ENCODE measurements around the gene COMMD7.

COMMD7 gene

GRCh38 chr20:32672982-32673851 lies 70.0 kb downstream of the COMMD7 start:
- DNase-seq = no peak

- DNase-seq = no peak
Observed at GRCh38 chr20:32672394-32672981, 70.8 kb downstream of the COMMD7 start.

GRCh38 chr20:32670773-32671455 lies 72.4 kb downstream of the COMMD7 start:
- DNase-seq = no peak

- no peak for DNase-seq
Observed at GRCh38 chr20:32667027-32667426, 76.2 kb downstream of the COMMD7 start.

DNA sequence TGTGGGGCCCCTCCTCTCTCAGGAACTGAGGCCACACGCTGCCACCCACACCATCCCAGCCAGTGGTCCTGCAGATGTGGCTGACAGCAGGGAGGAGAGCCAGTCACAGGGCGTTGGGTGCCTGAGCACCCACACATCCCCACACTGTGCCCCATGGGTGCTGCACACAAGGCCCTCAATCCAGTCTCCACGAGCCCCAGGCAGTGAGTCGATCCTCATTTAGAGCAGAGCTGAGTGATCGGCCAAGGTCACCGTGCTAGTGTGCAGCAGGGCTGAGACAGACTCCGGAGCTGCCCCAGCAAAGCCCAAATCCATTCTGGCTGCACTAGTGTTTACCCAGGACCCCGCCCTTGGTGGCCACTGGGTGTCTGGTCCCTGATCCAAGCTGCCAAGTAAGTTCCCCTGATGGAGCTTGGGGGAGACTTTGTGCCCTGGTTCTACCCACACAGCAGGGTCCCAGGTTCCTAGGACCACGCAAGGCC lies 78.5 kb downstream of the COMMD7 start:
- DNase-seq = no peak

GRCh38 chr20:32664012-32664677 lies 79.1 kb downstream of the COMMD7 start:
- DNase-seq = no peak

- DNase-seq = no peak
Observed at GRCh38 chr20:32663335-32664011, 79.8 kb downstream of the COMMD7 start.

- DNase-seq = no peak
Observed at GRCh38 chr20:32661820-32662528, 81.3 kb downstream of the COMMD7 start.

GRCh38 chr20:32660661-32661060 lies 82.6 kb downstream of the COMMD7 start:
- no peak for DNase-seq

DNA sequence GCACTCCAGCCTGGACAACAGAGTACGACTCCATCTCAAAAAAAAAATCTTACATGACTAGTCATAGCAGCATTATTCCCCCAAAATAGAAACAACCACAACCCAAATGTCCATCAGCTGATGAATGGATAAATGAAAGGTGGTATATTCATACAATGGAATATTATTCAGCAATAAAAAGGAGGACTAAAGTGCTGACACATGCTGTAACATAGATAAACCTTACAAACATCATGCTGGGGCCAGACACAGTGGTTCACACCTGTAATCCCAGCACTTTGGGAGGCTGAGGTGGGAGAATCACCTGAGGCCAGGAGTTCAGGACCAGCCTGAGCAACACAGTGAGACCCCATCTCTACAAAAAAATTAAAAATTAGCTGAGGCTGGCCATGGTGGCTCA lies 86.4 kb downstream of the COMMD7 start:
- no peak for DNase-seq

DNA sequence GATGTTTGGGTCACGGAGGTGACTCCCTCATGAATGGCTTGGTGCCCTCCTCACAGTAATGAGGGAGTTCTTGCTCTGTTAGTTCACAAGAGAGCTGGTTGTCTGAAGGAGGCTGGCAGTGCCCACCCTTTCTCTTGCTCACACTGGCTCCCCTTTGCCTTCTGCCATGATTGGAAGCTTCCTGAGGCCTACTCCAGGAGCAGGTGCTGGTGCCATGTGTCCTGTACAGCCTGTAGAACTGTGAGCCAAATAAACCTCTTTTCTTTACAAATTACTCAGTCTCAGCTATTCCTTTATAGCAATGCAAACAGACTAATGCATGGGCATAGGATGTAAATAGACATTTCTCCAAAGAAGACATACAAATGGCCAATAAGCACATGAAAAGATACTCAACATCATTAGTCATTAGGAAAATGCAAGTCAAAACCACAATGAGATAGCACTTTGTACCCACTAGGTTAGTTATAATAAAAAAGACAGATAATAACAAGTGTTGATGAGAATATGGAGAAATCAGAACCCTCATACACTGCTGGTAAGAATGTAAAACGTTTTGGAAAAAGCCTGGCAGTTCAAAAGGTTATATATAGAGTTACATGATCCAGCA lies 87.3 kb downstream of the COMMD7 start:
- DNase-seq = no peak

GRCh38 chr20:32652739-32653526 lies 90.3 kb downstream of the COMMD7 start:
- DNase-seq = no peak
